ENCODE data around the gene CASS4. TPM values are rescaled to one million over a fixed set of nuclear protein-coding genes. Genes with fewer than 3 reads are reported as not detected.
A peak's percentile ranks its signal among the peaks of the same experiment; 100 is the strongest.

The CASS4 gene
- total RNA-seq, 1 donor from 2014 or later: 2.3 TPM

GRCh38 chr20:56373942-56374341, 38.1 kb upstream of the CASS4 start:
- H3K27me3 Mint-ChIP-seq (ENCODE audit: low read depth, unreplicated experiment): no peaks in the 10 kb centered on the region
- H3K9ac ChIP-seq (ENCODE audit: low read length): no peak overlapping the region
- no peaks in the 10 kb centered on the region for H3K27me3 ChIP-seq (ENCODE audit: insufficient read depth, low read length)
- H3K36me3 Mint-ChIP-seq (ENCODE audit: low read depth, unreplicated experiment): peaks cover 9% of the 10 kb centered on the region
- H3K4me1 Mint-ChIP-seq (ENCODE audit: low read depth, unreplicated experiment): peaks cover 5% of the 10 kb centered on the region
- peak; percentile 68 for FAIRE-seq
- H2AFZ ChIP-seq (ENCODE audit: low read depth, low read length): no peak overlapping the region
- peaks cover 1% of the 10 kb centered on the region for H4K20me1 ChIP-seq (ENCODE audit: insufficient read depth, low read length)
- H3K4me1 ChIP-seq (ENCODE audit: insufficient read depth, low read length): no peaks in the 10 kb centered on the region
- peak overlapping the region; percentile 62 for H3K27ac Mint-ChIP-seq (ENCODE audit: unreplicated experiment)
- no peak overlapping the region for H3K4me2 ChIP-seq (ENCODE audit: low read length)
- H3K79me2 ChIP-seq (ENCODE audit: insufficient read depth, low read length): peaks cover 69% of the 10 kb centered on the region
- H3K27ac ChIP-seq (ENCODE audit: low read depth, low read length): no peak overlapping the region
- H3K9me3 Mint-ChIP-seq (ENCODE audit: unreplicated experiment): no peaks in the 10 kb centered on the region
- no peak overlapping the region for H3K4me3 Mint-ChIP-seq (ENCODE audit: unreplicated experiment)
- TF ChIP-seq EZH2 (IDR thresholded peaks at IDR 0.05; ENCODE audit: insufficient read depth, low read length) (no peak), CTCF (IDR thresholded peaks at IDR 0.05; ENCODE audit: insufficient read depth, low read depth, low read length) (no peak)
- H3K36me3 ChIP-seq (ENCODE audit: insufficient read depth, low read length): peaks cover 24% of the 10 kb centered on the region
- DNase-seq (ENCODE audit: low read depth): peak; percentile 91
- H3K9me3 ChIP-seq (ENCODE audit: insufficient read depth, low read depth, low read length): no peaks in the 10 kb centered on the region
- no peak overlapping the region for H3K4me3 ChIP-seq (ENCODE audit: insufficient read depth, low read depth, low read length)

- DNase-seq (ENCODE audit: low read depth): no peak
- Histone ChIP-seq H3K79me2 (ENCODE audit: insufficient read depth, low read length) (peaks cover 76% of the 10 kb centered on the region), H4K20me1 (ENCODE audit: insufficient read depth, low read length) (peaks cover 5% of the 10 kb centered on the region), H3K9me3 (ENCODE audit: insufficient read depth, low read depth, low read length) (no peaks in the 10 kb centered on the region), H2AFZ (ENCODE audit: low read depth, low read length) (no peak overlapping the region), H3K4me2 (ENCODE audit: low read length) (no peak overlapping the region), H3K27me3 (ENCODE audit: insufficient read depth, low read length) (no peaks in the 10 kb centered on the region), H3K4me1 (ENCODE audit: insufficient read depth, low read length) (no peaks in the 10 kb centered on the region), H3K9ac (ENCODE audit: low read length) (no peak overlapping the region), H3K4me3 (ENCODE audit: insufficient read depth, low read depth, low read length) (no peak overlapping the region), H3K27ac (ENCODE audit: low read depth, low read length) (no peak overlapping the region), H3K36me3 (ENCODE audit: insufficient read depth, low read length) (peaks cover 15% of the 10 kb centered on the region)
- TF ChIP-seq EZH2 (IDR thresholded peaks at IDR 0.05; ENCODE audit: insufficient read depth, low read length) (no peak), CTCF (IDR thresholded peaks at IDR 0.05; ENCODE audit: insufficient read depth, low read depth, low read length) (no peak)
- no peak for FAIRE-seq
- Mint-ChIP-seq H3K4me3 (ENCODE audit: unreplicated experiment) (no peak overlapping the region), H3K36me3 (ENCODE audit: low read depth, unreplicated experiment) (peaks cover 3% of the 10 kb centered on the region), H3K27ac (ENCODE audit: unreplicated experiment) (no peak overlapping the region), H3K4me1 (ENCODE audit: low read depth, unreplicated experiment) (peaks cover 10% of the 10 kb centered on the region), H3K27me3 (ENCODE audit: low read depth, unreplicated experiment) (no peaks in the 10 kb centered on the region), H3K9me3 (ENCODE audit: unreplicated experiment) (no peaks in the 10 kb centered on the region)
These were observed 35.7 kb upstream of the CASS4 start for GRCh38 chr20:56376331-56376730.

GRCh38 chr20:56378386-56378785, 33.7 kb upstream of the CASS4 start:
- Histone ChIP-seq H3K9ac (ENCODE audit: low read length) (no peak overlapping the region), H3K4me2 (ENCODE audit: low read length) (no peak overlapping the region), H3K9me3 (ENCODE audit: insufficient read depth, low read depth, low read length) (no peaks in the 10 kb centered on the region), H3K27me3 (ENCODE audit: insufficient read depth, low read length) (no peaks in the 10 kb centered on the region), H3K36me3 (ENCODE audit: insufficient read depth, low read length) (peaks cover 17% of the 10 kb centered on the region), H3K27ac (ENCODE audit: low read depth, low read length) (no peak overlapping the region), H4K20me1 (ENCODE audit: insufficient read depth, low read length) (peaks cover 5% of the 10 kb centered on the region), H2AFZ (ENCODE audit: low read depth, low read length) (no peak overlapping the region), H3K79me2 (ENCODE audit: insufficient read depth, low read length) (peaks cover 78% of the 10 kb centered on the region), H3K4me1 (ENCODE audit: insufficient read depth, low read length) (no peaks in the 10 kb centered on the region), H3K4me3 (ENCODE audit: insufficient read depth, low read depth, low read length) (no peak overlapping the region)
- Mint-ChIP-seq H3K27ac (ENCODE audit: unreplicated experiment) (no peak overlapping the region), H3K4me1 (ENCODE audit: low read depth, unreplicated experiment) (peaks cover 7% of the 10 kb centered on the region), H3K9me3 (ENCODE audit: unreplicated experiment) (no peaks in the 10 kb centered on the region), H3K4me3 (ENCODE audit: unreplicated experiment) (no peak overlapping the region), H3K27me3 (ENCODE audit: low read depth, unreplicated experiment) (no peaks in the 10 kb centered on the region), H3K36me3 (ENCODE audit: low read depth, unreplicated experiment) (peaks cover 3% of the 10 kb centered on the region)
- no peak for DNase-seq (ENCODE audit: low read depth)
- no peak for TF ChIP-seq EZH2 (IDR thresholded peaks at IDR 0.05; ENCODE audit: insufficient read depth, low read length)
- TF ChIP-seq CTCF (IDR thresholded peaks at IDR 0.05; ENCODE audit: insufficient read depth, low read depth, low read length): no peak
- FAIRE-seq: no peak

Data from astrocyte (in vitro differentiated cells and primary cell).